ENCODE results near the gene ZSWIM7.

DNA sequence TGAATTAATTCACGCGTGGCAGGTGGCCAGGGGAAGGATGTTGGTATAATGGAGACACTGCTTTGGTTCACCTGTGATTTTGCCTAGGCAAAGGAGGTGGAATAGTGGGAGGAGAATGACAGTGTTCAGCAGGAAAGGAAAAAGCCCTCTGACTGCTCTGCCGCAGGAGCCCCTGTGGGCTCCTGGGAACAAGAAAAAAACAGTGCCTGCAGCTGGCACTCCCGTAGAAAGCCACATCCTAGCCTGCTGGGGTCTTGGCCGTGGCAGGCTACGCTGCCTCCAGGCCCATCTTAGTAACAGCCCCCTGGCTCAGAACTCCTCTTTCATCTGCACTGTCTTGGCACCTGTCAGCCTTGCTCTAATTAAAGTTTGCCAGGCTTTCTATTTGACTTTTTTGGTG is 34.0 kb downstream of the ZSWIM7 start:
- TF ChIP-seq, protein P1, sequence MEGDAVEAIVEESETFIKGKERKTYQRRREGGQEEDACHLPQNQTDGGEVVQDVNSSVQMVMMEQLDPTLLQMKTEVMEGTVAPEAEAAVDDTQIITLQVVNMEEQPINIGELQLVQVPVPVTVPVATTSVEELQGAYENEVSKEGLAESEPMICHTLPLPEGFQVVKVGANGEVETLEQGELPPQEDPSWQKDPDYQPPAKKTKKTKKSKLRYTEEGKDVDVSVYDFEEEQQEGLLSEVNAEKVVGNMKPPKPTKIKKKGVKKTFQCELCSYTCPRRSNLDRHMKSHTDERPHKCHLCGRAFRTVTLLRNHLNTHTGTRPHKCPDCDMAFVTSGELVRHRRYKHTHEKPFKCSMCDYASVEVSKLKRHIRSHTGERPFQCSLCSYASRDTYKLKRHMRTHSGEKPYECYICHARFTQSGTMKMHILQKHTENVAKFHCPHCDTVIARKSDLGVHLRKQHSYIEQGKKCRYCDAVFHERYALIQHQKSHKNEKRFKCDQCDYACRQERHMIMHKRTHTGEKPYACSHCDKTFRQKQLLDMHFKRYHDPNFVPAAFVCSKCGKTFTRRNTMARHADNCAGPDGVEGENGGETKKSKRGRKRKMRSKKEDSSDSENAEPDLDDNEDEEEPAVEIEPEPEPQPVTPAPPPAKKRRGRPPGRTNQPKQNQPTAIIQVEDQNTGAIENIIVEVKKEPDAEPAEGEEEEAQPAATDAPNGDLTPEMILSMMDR (conservative IDR thresholded peaks at IDR 0.05; ENCODE audit: low read depth in 2 of 2) = no peak
- TF ChIP-seq POLR2AphosphoS5 (IDR thresholded peaks at IDR 0.05; ENCODE audit: low read depth) (no peak), EZH2 (IDR thresholded peaks at IDR 0.05; ENCODE audit: low read depth, unreplicated experiment) (no peak), EZH2phosphoT487 (IDR thresholded peaks at IDR 0.05; ENCODE audit: unreplicated experiment) (no peak)
